ENCODE measurements around the gene WDFY4.

DNA sequence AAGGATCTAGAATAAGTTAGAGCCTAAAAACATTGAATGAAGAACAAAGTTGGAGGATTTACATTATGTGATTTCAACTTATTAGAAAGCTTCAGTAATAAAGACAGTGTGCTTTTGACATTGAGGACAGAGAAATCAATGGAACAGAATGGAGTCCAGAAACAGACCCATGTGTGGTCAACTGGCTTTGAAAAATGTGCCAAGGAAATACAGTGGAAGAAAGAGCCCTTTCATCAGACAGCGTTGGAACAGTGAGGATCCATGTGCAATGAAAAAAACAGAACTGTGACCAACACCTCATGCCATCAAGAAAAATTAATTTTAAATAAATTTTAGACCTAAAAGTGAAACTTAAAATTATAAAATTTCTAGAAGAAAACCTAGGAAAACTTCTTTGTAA, 305.6 kb downstream of the WDFY4 start:
- TF ChIP-seq, protein P1, sequence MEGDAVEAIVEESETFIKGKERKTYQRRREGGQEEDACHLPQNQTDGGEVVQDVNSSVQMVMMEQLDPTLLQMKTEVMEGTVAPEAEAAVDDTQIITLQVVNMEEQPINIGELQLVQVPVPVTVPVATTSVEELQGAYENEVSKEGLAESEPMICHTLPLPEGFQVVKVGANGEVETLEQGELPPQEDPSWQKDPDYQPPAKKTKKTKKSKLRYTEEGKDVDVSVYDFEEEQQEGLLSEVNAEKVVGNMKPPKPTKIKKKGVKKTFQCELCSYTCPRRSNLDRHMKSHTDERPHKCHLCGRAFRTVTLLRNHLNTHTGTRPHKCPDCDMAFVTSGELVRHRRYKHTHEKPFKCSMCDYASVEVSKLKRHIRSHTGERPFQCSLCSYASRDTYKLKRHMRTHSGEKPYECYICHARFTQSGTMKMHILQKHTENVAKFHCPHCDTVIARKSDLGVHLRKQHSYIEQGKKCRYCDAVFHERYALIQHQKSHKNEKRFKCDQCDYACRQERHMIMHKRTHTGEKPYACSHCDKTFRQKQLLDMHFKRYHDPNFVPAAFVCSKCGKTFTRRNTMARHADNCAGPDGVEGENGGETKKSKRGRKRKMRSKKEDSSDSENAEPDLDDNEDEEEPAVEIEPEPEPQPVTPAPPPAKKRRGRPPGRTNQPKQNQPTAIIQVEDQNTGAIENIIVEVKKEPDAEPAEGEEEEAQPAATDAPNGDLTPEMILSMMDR (IDR thresholded peaks at IDR 0.05; ENCODE audit: insufficient read depth, low read depth, low read length): no peak
- no peak for TF ChIP-seq EZH2 (IDR thresholded peaks at IDR 0.05; ENCODE audit: insufficient read depth, low read length)

All from astrocyte (in vitro differentiated cells and primary cell).